Astrocyte of the cerebellum (primary cell): ENCODE data around the gene ZFYVE27.
A peak's percentile ranks its signal among the peaks of the same experiment; 100 is the strongest.

Experiments
- DNase-seq: peaks from one replicate; pipeline ENCODE4 v3.0.0-alpha.2; 2011; ENCODE audit warnings: low read depth
- H3K4me3 ChIP-seq: 2 replicates; pipeline ENCODE4 v1.5.1; 2011; ENCODE audit warnings: mild to moderate bottlenecking, low read depth, low read length, moderate library complexity
- CTCF ChIP-seq: IDR thresholded peaks from 2 replicates; pipeline ENCODE4 v1.5.1; 2012; ENCODE audit warnings: low read length, low read depth, moderate library complexity, mild to moderate bottlenecking; ENCODE audit errors: missing control alignments
- in situ Hi-C: cut with HindIII; loops from 2 replicates; pipeline ENCODE4 v1.10.0; 2017; ENCODE audit warnings: low sequenced_read_pairs

The ZFYVE27 gene

GRCh38 chr10:97788552-97789442 is 51.9 kb downstream of the ZFYVE27 start:
- no peak for DNase-seq
- TF ChIP-seq CTCF = no peak
- in situ Hi-C loops = no loop called here
- H3K4me3 ChIP-seq = no peak overlapping the region

DNA sequence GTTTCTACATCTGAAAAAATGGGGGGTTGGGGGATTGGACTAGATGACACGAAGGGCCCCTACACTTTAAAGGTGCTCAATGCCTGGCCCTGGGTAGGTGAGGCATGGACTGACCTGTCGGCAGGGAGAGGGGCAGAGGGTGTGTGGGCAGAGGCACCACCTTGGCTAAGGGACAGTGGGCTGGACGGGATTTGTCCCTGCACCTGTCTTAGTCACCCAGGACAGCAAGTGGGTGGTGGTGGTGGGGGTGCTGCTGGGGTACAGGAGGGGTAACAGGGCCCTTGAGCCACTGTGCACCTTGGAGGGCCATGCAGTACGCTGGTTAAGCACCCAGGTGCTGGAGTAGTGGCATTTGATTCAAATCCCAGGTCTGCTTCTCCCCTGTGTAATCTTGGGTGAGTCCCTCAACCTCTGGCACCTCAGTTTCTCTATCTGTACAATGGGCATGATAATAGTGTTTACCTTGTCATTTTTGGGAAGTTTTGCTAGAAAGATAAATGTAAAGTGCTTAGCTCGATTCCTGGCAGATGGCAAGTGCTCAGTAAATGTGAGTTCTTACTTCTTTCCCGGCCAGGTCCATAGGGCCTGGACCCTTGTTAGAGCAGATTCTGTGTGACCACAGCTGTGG is 53.0 kb downstream of the ZFYVE27 start:
- TF ChIP-seq CTCF = no peak
- no peak for DNase-seq
- in situ Hi-C loops = no loop called here
- H3K4me3 ChIP-seq = no peak overlapping the region

DNA sequence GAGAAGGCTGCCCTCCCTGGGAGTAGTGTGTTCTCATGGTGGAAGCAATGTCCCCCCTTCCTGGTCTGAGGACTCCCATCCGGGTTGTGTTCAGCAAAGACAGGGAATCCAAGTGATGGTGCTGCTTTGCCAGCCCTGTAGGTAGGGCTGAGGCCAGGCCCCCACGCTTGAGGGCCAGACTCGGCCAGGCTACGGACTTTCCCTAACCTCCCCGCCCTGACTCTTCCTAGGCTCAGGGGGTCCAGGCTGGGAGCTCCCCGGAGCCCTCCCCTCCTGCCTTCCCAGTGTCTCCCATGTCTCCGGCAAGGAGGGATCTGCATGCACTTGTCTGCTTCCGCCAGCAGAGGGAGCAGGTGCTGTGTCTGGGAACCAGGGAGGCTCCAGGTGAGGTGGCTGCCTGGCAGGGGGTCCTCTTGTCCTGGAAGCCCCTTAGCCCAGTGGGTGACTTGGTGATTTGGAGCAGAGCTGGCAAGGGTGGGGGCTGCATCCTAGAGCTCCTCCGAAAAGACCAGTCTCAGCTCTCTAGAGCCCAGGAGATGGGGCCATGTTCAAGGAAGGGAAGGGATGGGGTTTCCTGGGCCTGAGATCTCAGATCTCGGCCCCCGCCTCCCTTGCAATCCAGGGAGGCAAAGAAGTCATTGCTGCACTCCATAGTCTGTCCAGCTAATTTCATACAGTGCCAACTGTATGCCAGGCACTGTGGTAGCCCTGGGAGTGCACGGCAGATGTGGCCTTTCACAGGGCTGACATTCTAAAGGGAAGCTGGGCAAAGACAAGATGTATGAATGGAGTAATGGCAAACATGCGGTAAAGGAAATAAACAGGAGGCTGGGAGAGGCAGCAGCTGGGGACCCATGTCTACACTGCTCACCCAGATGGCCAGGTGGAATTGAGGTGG is 55.1 kb downstream of the ZFYVE27 start:
- in situ Hi-C loops = no loop called here
- peak; percentile 95 for TF ChIP-seq CTCF
- peak; percentile 18 for DNase-seq
- no peak overlapping the region for H3K4me3 ChIP-seq

DNA sequence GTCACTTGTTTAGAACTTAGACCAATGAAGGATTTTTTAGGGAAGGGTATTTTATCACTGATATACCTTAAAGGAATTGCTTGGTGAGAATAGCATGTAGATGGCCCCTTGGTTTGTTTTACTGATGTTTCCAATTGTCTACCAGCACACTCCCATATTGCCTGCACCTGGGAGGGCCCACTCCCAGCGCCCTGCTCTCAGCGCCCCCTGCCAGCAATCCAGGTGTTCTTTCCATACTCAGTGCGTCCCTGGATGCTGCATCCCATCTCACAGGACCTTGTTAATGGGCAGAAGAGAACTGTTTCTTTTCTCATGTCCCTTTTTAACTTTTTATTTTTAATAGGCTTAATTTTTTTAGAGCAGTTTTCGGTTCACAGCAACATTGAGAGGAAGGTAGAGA is 59.0 kb downstream of the ZFYVE27 start:
- DNase-seq = no peak
- in situ Hi-C loops = no loop called here
- no peak for TF ChIP-seq CTCF
- no peak overlapping the region for H3K4me3 ChIP-seq

DNA sequence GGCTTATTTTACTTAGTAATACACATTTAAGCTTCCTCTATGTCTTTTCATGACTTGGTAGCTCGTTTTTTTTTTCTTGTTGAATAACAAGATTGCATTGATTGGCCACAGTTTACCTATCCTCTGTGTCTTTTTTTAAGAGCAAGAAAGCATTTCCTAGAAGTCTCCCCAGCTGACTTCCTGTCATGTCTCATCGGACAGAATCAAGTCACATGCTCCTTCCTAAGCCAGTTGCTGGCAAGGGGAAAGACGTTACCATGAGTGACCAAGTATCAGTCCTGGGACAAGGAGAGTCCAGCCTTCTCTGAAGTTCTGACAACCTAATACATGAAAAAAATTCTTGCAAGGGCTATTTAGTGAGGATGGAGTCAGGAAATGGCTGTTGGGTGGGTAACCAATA is 59.7 kb downstream of the ZFYVE27 start:
- no peak overlapping the region for H3K4me3 ChIP-seq
- in situ Hi-C loops = no loop called here
- DNase-seq = no peak
- no peak for TF ChIP-seq CTCF

- DNase-seq = no peak
- no peak for TF ChIP-seq CTCF
- H3K4me3 ChIP-seq = no peak overlapping the region
- in situ Hi-C loops = no loop called here
Observed at GRCh38 chr10:97798958-97799610, 62.2 kb downstream of the ZFYVE27 start.
